OCI-LY7 (cell line): ENCODE results near the gene ZBTB33. TPM values are rescaled to one million over a fixed set of nuclear protein-coding genes. Genes with fewer than 3 reads are reported as not detected.

Source experiments
- BruUV-seq: library from RNA; stranded (reverse); fragments of 400-500 nt; replicated peaks from 2 replicates; lab custom pipeline; 2021; lab: Mats Ljungman, UMichigan
- CTCF ChIA-PET: fragments of 300-600 bp; sonication (Branson Sonifier 250); formaldehyde crosslinking; loops from one replicate; lab custom pipeline; 2022; ENCODE audit warnings: antibody characterized with exemption; ENCODE audit not compliant: unreplicated experiment; lab: Charles Lee
- POLR2A ChIA-PET: fragments of 300-600 bp; sonication (Branson Sonifier 250); formaldehyde crosslinking; loops from one replicate; lab custom pipeline; 2022; ENCODE audit warnings: antibody characterized with exemption; lab: Charles Lee
- DNase-seq: peaks from one replicate; pipeline ENCODE4 v3.0.0-alpha.2; 2015; ENCODE audit warnings: low spot score
- H2AFZ ChIP-seq: fragments of 200-600 bp; sonication (generic), shearing (Covaris generic); 2 replicates; pipeline ENCODE4 v1.6.1; 2014; ENCODE audit warnings: mild to moderate bottlenecking, antibody characterized with exemption, low read length, moderate library complexity
- H3K27ac ChIP-seq: fragments of 200-600 bp; sonication (generic); 2 replicates; pipeline ENCODE4 v1.5.1; 2014; ENCODE audit warnings: mixed run types, low read depth, mild to moderate bottlenecking, moderate library complexity, low read length, inconsistent platforms; ENCODE audit not compliant: poor library complexity, severe bottlenecking
- H3K36me3 ChIP-seq: fragments of 200-600 bp; sonication (generic); 2 replicates; pipeline ENCODE4 v1.6.1; 2014; ENCODE audit warnings: mild to moderate bottlenecking, antibody characterized with exemption, low read length, moderate library complexity, mixed read lengths; ENCODE audit not compliant: insufficient read depth
- H3K4me1 ChIP-seq: fragments of 200-600 bp; sonication (generic); 2 replicates; pipeline ENCODE4 v1.5.1; 2014; ENCODE audit warnings: mild to moderate bottlenecking, low read length; ENCODE audit not compliant: insufficient read depth, poor library complexity, severe bottlenecking
- H3K4me2 ChIP-seq: fragments of 200-600 bp; sonication (generic); 2 replicates; pipeline ENCODE4 v1.6.1; 2014; ENCODE audit warnings: mild to moderate bottlenecking, low read length
- H3K4me3 ChIP-seq: fragments of 200-600 bp; sonication (generic); 2 replicates; pipeline ENCODE4 v1.5.1; 2014; ENCODE audit warnings: mild to moderate bottlenecking, low read depth, low read length; ENCODE audit not compliant: poor library complexity, severe bottlenecking
- H3K79me2 ChIP-seq: fragments of 200-600 bp; sonication (generic); 2 replicates; pipeline ENCODE4 v1.6.1; 2016; ENCODE audit warnings: low read depth, mild to moderate bottlenecking, low read length, moderate library complexity, mixed read lengths; ENCODE audit not compliant: insufficient read depth
- H3K9me2 ChIP-seq: fragments of 200-600 bp; sonication (generic); 2 replicates; pipeline ENCODE4 v1.6.1; 2016; ENCODE audit warnings: mild to moderate bottlenecking, low read length, mixed read lengths; ENCODE audit not compliant: insufficient read depth
- H3K9me3 ChIP-seq: fragments of 200-600 bp; sonication (generic); 2 replicates; pipeline ENCODE4 v1.6.1; 2014; ENCODE audit warnings: mild to moderate bottlenecking, mixed run types, low read length, mixed read lengths
- H4K20me1 ChIP-seq: fragments of 200-600 bp; sonication (generic); 2 replicates; pipeline ENCODE4 v1.6.1; 2014; ENCODE audit warnings: mild to moderate bottlenecking, antibody characterized with exemption, low read length, moderate library complexity, mixed read lengths; ENCODE audit not compliant: insufficient read depth
- CTCF ChIP-seq: fragments of 200-600 bp; sonication (generic); conservative IDR thresholded peaks from 2 replicates; pipeline ENCODE4 v1.5.1; 2014; ENCODE audit warnings: mild to moderate bottlenecking, antibody characterized with exemption, low read length, moderate library complexity, mixed read lengths
- EZH2phosphoT487 ChIP-seq: fragments of 200-600 bp; sonication (generic); IDR thresholded peaks from 2 replicates; pipeline ENCODE4 v1.6.1; 2018; ENCODE audit warnings: low read depth, borderline replicate concordance, mild to moderate bottlenecking, mixed run types, antibody characterized with exemption, low read length, moderate library complexity, mixed read lengths
- intact Hi-C: fragments of 100-400 bp; cut with micrococcal nuclease; formaldehyde crosslinking; loops from one replicate; pipeline ENCODE4 v1.10.0; 2022; ENCODE audit not compliant: unreplicated experiment
- total RNA-seq, 2 experiments: library from RNA; depleted of rRNA in 1 of 2; stranded (reverse); fragments of >200 nt in 1 of 2; shearing (Covaris generic) in 1 of 2; gene quantifications; 2 replicates each; pipeline ENCODE4 v1.2.3, GENCODE V29; 2014 to 2022

The ZBTB33 gene
- total RNA-seq, 2 experiments from 2014 or later: 16.7 to 19.3 TPM

DNA sequence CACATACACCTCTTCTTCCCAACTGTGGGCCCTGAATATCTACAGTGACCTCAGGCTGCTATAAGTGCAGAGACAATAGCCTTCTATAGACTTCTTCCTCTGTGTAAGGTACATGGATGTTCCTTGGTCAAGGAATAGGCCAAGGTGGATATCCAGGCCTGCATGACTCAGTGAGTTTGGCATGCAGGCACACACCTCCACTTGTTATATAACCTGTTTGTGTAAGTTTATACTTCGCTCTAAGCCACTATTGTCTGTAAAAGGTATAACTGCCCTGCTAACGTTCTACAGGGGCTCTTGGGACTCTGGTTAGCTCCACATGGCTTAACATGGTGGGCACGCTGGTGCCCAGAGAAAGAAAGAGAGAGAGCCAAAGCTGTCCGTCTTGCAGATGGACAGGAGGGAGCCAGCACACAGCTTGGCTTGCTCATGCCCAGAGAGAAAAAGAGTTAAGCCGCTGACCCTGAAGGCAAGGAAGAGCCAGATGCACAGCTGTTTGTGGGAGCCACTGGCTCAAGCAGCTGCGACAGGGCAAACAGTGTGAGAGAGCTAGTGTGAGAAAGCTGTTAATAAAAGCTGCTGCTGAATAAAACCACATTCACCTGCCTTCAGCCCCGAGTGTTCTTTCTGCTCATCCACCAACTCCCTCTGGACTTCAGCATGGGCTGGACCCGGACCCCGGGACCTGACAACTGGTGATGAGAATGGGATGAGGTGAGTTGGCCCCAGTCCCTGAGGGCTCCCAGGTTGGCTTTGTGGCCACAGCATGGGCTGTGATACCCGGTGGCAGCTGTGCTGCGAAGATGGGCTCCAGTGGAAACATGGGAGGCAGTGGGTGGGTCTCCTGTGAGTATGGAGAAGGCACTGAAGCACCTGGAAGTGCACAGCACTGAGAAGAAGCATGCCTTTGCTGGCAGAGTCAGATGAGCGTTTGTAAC is 44.5 kb upstream of the ZBTB33 start:
- no peak for DNase-seq
- Histone ChIP-seq H3K4me1 (no peaks in the 10 kb centered on the region), H4K20me1 (no peaks in the 10 kb centered on the region), H3K79me2 (no peaks in the 10 kb centered on the region), H3K4me3 (no peak overlapping the region), H3K9me2 (no peaks in the 10 kb centered on the region), H3K4me2 (no peak overlapping the region), H3K9me3 (no peaks in the 10 kb centered on the region), H2AFZ (no peak overlapping the region), H3K36me3 (no peaks in the 10 kb centered on the region), H3K27ac (no peak overlapping the region)
- intact Hi-C loops: no loop called here
- TF ChIP-seq CTCF (no peak), EZH2phosphoT487 (no peak)
- POLR2A ChIA-PET: interaction anchor here (0.5 kb wide), 1 partner anchor 95 kb away, joined by 7 read pairs; no protein-coding TSS in a partner anchor
- no TSS peak for BruUV-seq
- CTCF ChIA-PET: interaction anchor here (0.6 kb wide), 1 partner anchor 225 kb away, joined by 3 read pairs; no protein-coding TSS in a partner anchor

DNA sequence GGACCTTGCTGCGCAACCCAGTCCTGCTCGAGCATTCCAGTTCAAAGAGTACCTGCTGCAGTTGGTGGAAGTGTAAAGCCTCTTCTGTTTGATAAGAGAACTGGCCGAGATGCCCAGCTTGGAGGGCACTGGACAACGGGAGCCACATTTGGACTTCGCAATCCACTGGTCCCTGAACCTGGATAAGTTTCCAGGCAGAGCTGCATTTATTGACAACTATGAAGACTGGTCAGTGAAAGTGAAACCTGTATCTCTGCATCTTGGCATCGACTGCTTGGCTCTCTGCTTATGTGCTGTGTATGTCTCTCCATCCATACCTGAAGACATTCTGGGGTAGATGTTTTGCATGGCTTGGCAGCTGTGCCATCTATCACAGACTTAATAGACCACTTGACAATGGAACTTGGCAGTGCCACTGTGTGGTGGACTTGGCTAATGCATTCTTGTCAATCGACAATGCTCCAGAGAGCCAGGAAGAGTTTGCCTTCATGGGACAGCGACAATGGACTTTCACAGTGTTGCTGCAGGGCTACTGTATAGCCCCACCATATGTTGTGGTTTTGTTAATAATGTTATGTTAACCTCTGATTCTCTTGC is 43.5 kb upstream of the ZBTB33 start:
- no peaks in the 10 kb centered on the region for H4K20me1 ChIP-seq
- H3K9me3 ChIP-seq: no peaks in the 10 kb centered on the region
- DNase-seq: no peak
- no peaks in the 10 kb centered on the region for H3K36me3 ChIP-seq
- intact Hi-C loops: no loop called here
- ChIA-PET CTCF (no interaction called here), POLR2A (no interaction called here)
- no peak overlapping the region for H3K27ac ChIP-seq
- BruUV-seq: no TSS peak
- no peaks in the 10 kb centered on the region for H3K4me1 ChIP-seq
- no peak overlapping the region for H3K4me3 ChIP-seq
- H3K79me2 ChIP-seq: no peaks in the 10 kb centered on the region
- no peaks in the 10 kb centered on the region for H3K9me2 ChIP-seq
- H2AFZ ChIP-seq: no peak overlapping the region
- no peak overlapping the region for H3K4me2 ChIP-seq
- no peak for TF ChIP-seq CTCF
- no peak for TF ChIP-seq EZH2phosphoT487
